Endothelial cell (in vitro differentiated cells): Measurements from ENCODE around the gene OPN4. TPM values are rescaled to one million over a fixed set of nuclear protein-coding genes. Genes with fewer than 3 reads are reported as not detected.

ENCODE experiments used
- DNase-seq: peaks from one replicate; pipeline ENCODE4 v3.0.0; 2021; ENCODE audit warnings: low spot score
- H3K27ac Mint-ChIP-seq: one replicate; pipeline ENCODE4 v1.8.0; 2021; ENCODE audit warnings: mixed read lengths, inconsistent platforms; ENCODE audit not compliant: unreplicated experiment
- H3K27me3 Mint-ChIP-seq: one replicate; pipeline ENCODE4 v1.8.0; 2021; ENCODE audit warnings: mild to moderate bottlenecking, moderate library complexity, mixed read lengths, inconsistent platforms; ENCODE audit not compliant: unreplicated experiment
- H3K36me3 Mint-ChIP-seq: one replicate; pipeline ENCODE4 v1.8.0; 2021; ENCODE audit warnings: mild to moderate bottlenecking, low read depth, mixed read lengths, inconsistent platforms; ENCODE audit not compliant: unreplicated experiment
- H3K4me1 Mint-ChIP-seq: one replicate; pipeline ENCODE4 v1.8.0; 2021; ENCODE audit warnings: mild to moderate bottlenecking, mixed read lengths, inconsistent platforms; ENCODE audit not compliant: unreplicated experiment
- H3K4me3 Mint-ChIP-seq: one replicate; pipeline ENCODE4 v1.8.0; 2021; ENCODE audit warnings: mild to moderate bottlenecking, mixed read lengths, inconsistent platforms; ENCODE audit not compliant: unreplicated experiment
- H3K9me3 Mint-ChIP-seq: one replicate; pipeline ENCODE4 v1.8.0; 2021; ENCODE audit warnings: mixed read lengths, inconsistent platforms; ENCODE audit not compliant: unreplicated experiment
- CTCF ChIP-seq: fragments of 200-600 bp; sonication (generic); IDR thresholded peaks from one replicate; pipeline ENCODE4 v1.5.0; 2021; ENCODE audit warnings: antibody characterized with exemption; ENCODE audit not compliant: unreplicated experiment
- total RNA-seq: library from RNA; stranded (reverse); fragmentation: NEBNext Ultra II Directional; extraction: Animal tissue kit (Norgen Biotek cat#: 25700); gene quantifications from one replicate; pipeline ENCODE4 v1.2.1, GENCODE V29; 2021; ENCODE audit not compliant: unreplicated experiment

OPN4 gene
- total RNA-seq, 1 donor from 2014 or later = not detected

GRCh38 chr10:86646933-86647332 lies 7.4 kb upstream of the OPN4 start:
- Mint-ChIP-seq H3K27me3 (peaks cover 2% of the 10 kb centered on the region), H3K4me3 (no peak overlapping the region), H3K9me3 (no peaks in the 10 kb centered on the region), H3K36me3 (no peaks in the 10 kb centered on the region), H3K27ac (no peak overlapping the region), H3K4me1 (peaks cover 3% of the 10 kb centered on the region)
- no peak for DNase-seq
- TF ChIP-seq CTCF = no peak

- Mint-ChIP-seq H3K4me1 (peaks cover 3% of the 10 kb centered on the region), H3K27me3 (peaks cover 2% of the 10 kb centered on the region), H3K27ac (no peak overlapping the region), H3K4me3 (no peak overlapping the region), H3K36me3 (no peaks in the 10 kb centered on the region), H3K9me3 (no peaks in the 10 kb centered on the region)
- no peak for DNase-seq
- no peak for TF ChIP-seq CTCF
Measured at GRCh38 chr10:86647773-86648703, 6.3 kb upstream of the OPN4 start.

- no peak overlapping the region for H3K27ac Mint-ChIP-seq
- no peak for DNase-seq
Measured at GRCh38 chr10:86648704-86649427, 5.5 kb upstream of the OPN4 start.

GRCh38 chr10:86649471-86650150 lies 4.7 kb upstream of the OPN4 start:
- DNase-seq = no peak
- no peaks in the 10 kb centered on the region for H3K9me3 Mint-ChIP-seq

More at GRCh38 chr10:86648704-86649427, 5.5 kb upstream of the OPN4 start:
- Mint-ChIP-seq H3K4me1 (peaks cover 3% of the 10 kb centered on the region), H3K27me3 (peaks cover 2% of the 10 kb centered on the region), H3K9me3 (no peaks in the 10 kb centered on the region), H3K4me3 (no peak overlapping the region), H3K36me3 (no peaks in the 10 kb centered on the region)
- no peak for TF ChIP-seq CTCF

More at GRCh38 chr10:86649471-86650150, 4.7 kb upstream of the OPN4 start:
- H3K4me1 Mint-ChIP-seq = peaks cover 3% of the 10 kb centered on the region
- H3K27ac Mint-ChIP-seq = no peak overlapping the region
- H3K27me3 Mint-ChIP-seq = peaks cover 2% of the 10 kb centered on the region
- no peak overlapping the region for H3K4me3 Mint-ChIP-seq
- TF ChIP-seq CTCF = no peak
- no peaks in the 10 kb centered on the region for H3K36me3 Mint-ChIP-seq
